ENCODE data around the gene LRMDA. TPM values are rescaled to one million over a fixed set of nuclear protein-coding genes. Genes with fewer than 3 reads are reported as not detected.

Gene LRMDA
- total RNA-seq, 2 donors from 2014 or later = 9.6 to 12.6 TPM

DNA sequence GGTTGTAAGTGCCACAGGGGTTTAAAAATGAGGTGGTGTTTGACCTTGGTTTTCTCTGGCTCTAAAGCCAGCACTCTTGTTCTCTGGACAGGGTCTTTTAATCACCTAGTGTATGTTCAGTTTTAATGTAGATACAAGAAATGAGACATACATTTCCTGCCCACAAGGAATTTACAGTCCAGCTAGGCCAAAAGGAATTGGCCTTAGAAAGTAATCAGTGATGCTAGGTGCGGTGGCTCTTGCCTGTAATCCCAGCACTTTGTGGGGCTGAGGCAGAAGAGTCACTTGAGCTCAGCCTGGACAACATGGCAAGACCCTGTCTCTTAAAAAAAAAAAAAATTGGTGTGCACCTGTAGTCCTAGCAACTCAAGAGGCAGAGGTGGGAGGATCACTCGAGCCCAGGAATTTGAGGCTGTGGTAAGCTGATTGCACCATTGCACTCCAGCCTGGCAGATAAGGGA, 100.2 kb downstream of the LRMDA start:
- intact Hi-C loops (cut with DNase I) = no loop called here
- WGBS = 92% methylated on average over 2 of the region's 2 CpGs

DNA sequence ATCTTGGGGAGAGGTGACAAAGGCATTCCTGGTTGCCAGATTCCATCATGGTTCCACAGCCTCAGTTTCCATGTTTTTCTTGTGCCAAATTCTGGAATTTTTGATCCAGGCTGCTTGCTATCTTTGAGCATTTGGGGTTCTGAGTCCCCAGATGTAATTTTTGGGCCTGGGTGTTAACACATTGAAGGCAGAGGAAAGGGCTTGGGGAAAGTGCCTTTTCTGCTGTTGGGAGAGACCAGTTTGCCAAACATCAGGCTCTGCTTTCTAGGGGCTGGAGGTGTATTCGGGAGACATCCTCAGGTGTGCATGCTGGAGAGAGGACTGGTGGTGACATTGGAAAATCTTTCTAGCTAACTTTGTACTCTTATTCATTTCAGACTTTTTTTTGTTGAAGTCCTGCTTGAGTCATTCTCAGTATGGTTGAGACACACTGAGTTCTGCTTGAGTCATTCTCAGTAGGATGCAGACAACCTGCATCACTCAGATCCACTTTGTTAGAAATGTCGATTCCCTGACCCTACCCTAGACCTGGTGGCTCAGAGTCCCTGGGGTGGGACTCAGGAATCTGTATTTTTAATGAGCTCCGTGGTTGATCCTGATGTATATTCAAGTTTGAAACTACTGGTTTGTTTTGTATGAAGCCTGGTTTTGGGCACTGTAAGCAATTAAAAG, 101.0 kb downstream of the LRMDA start:
- Histone ChIP-seq H3K27ac (no peak overlapping the region), H3K4me1 (replicated peaks) (no peaks in the 10 kb centered on the region), H3K9me3 (no peaks in the 10 kb centered on the region), H3K27me3 (replicated peaks; ENCODE audit: insufficient read depth) (no peaks in the 10 kb centered on the region), H3K4me3 (no peak overlapping the region), H3K36me3 (no peaks in the 10 kb centered on the region)
- DNase-seq (ENCODE audit: low spot score) = no peak
- intact Hi-C loops (cut with DNase I) = no loop called here
- TF ChIP-seq POLR2AphosphoS5 (IDR thresholded peaks at IDR 0.05) (no peak), POLR2A (IDR thresholded peaks at IDR 0.05) (no peak)
- TF ChIP-seq, protein P1, sequence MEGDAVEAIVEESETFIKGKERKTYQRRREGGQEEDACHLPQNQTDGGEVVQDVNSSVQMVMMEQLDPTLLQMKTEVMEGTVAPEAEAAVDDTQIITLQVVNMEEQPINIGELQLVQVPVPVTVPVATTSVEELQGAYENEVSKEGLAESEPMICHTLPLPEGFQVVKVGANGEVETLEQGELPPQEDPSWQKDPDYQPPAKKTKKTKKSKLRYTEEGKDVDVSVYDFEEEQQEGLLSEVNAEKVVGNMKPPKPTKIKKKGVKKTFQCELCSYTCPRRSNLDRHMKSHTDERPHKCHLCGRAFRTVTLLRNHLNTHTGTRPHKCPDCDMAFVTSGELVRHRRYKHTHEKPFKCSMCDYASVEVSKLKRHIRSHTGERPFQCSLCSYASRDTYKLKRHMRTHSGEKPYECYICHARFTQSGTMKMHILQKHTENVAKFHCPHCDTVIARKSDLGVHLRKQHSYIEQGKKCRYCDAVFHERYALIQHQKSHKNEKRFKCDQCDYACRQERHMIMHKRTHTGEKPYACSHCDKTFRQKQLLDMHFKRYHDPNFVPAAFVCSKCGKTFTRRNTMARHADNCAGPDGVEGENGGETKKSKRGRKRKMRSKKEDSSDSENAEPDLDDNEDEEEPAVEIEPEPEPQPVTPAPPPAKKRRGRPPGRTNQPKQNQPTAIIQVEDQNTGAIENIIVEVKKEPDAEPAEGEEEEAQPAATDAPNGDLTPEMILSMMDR (IDR thresholded peaks at IDR 0.05) = no peak
- 76% methylated on average over 3 of the region's 3 CpGs for WGBS

More for the DNA sequence above, 100.2 kb downstream of the LRMDA start:
- TF ChIP-seq POLR2AphosphoS5 (IDR thresholded peaks at IDR 0.05) (no peak), POLR2A (IDR thresholded peaks at IDR 0.05) (no peak)
- TF ChIP-seq, protein P1 (IDR thresholded peaks at IDR 0.05) = no peak
- Histone ChIP-seq H3K27ac (no peak overlapping the region), H3K4me1 (replicated peaks) (no peaks in the 10 kb centered on the region), H3K9me3 (no peaks in the 10 kb centered on the region), H3K36me3 (no peaks in the 10 kb centered on the region), H3K27me3 (replicated peaks; ENCODE audit: insufficient read depth) (no peaks in the 10 kb centered on the region), H3K4me3 (no peak overlapping the region)
- DNase-seq (ENCODE audit: low spot score) = no peak

DNA sequence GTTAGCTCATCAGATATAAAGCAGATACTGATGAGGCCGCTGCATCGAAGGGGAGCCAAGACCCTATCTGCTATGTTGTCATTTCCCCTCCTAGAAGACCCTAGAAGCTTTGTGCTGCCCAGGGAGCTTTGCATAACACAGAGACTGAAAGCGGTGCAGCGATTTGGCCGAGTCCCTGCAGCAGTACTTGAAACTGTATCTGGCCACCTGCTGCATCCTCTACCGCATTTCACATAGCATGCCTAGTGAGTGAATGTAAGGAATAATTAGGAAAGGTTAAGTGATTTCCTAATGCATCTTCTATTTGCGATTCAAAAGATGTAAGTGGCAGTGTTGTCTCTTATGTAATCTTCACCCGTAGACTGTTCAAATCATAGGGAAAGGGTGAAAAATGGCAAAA, 106.7 kb downstream of the LRMDA start:
- Histone ChIP-seq H3K9me3 (no peaks in the 10 kb centered on the region), H3K4me1 (replicated peaks) (no peaks in the 10 kb centered on the region), H3K27ac (no peak overlapping the region), H3K27me3 (replicated peaks; ENCODE audit: insufficient read depth) (no peaks in the 10 kb centered on the region), H3K4me3 (no peak overlapping the region), H3K36me3 (no peaks in the 10 kb centered on the region)
- WGBS = 89% methylated on average over 8 of the region's 8 CpGs
- intact Hi-C loops (cut with DNase I) = no loop called here
- TF ChIP-seq, protein P1 (IDR thresholded peaks at IDR 0.05) = no peak
- TF ChIP-seq POLR2AphosphoS5 (IDR thresholded peaks at IDR 0.05) (no peak), POLR2A (IDR thresholded peaks at IDR 0.05) (no peak)
- DNase-seq (ENCODE audit: low spot score) = no peak

DNA sequence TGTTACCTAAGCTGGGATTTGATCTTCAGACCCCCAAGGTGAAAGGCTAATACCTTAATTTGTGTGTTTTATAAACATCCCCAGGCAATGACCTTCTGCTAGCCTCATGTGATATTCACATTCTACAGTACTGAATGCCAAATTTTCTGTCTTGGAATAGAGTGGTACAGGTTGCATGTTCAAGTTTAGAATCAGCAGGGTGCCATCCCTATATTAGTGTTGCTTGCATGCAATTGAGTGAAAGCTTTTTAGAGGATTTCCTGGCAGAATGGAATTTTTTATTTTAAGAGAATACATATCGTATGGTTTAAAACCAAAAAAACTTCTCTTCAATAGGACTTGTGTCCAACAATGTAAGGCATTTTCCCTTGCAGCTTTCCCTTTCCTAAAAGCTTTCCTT, 107.3 kb downstream of the LRMDA start:
- TF ChIP-seq, protein P1 (IDR thresholded peaks at IDR 0.05) = no peak
- TF ChIP-seq POLR2AphosphoS5 (IDR thresholded peaks at IDR 0.05) (no peak), POLR2A (IDR thresholded peaks at IDR 0.05) (no peak)
- Histone ChIP-seq H3K27ac (no peak overlapping the region), H3K36me3 (no peaks in the 10 kb centered on the region), H3K9me3 (no peaks in the 10 kb centered on the region), H3K27me3 (replicated peaks; ENCODE audit: insufficient read depth) (no peaks in the 10 kb centered on the region), H3K4me3 (no peak overlapping the region), H3K4me1 (replicated peaks) (no peaks in the 10 kb centered on the region)
- DNase-seq (ENCODE audit: low spot score) = no peak
- 85% methylated on average over 1 of the region's 1 CpG for WGBS
- intact Hi-C loops (cut with DNase I) = no loop called here

DNA sequence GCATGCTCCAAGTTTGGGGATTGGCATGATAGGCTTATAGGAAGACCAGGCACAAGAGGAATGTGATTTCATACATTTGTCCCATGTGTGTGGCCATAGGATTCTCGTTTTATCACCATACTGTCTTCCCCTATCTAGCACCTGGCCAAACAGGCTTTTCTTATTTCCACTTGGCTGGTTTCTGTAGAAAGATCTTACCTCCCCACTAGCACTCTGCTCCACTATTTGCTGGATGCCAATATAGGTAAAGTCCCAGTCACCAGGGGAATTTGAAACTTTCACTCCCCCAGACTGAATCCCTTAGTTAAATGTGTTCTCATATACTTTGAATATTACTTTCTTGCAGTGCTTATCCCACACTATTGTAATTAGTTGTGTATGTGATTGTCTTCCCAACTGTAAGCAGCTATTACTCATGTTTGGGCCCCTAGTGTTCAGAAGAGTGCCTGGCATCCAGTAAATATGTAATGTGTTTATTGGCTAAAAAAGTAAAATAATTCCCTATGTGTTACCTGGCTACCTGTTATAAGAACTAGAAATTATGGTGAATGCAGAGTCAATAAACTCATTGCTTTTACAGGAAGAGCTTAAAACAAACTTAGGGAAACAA, 109.0 kb downstream of the LRMDA start:
- intact Hi-C loops (cut with DNase I) = no loop called here
- Histone ChIP-seq H3K27ac (no peak overlapping the region), H3K4me3 (no peak overlapping the region), H3K27me3 (replicated peaks; ENCODE audit: insufficient read depth) (no peaks in the 10 kb centered on the region), H3K36me3 (no peaks in the 10 kb centered on the region), H3K9me3 (no peaks in the 10 kb centered on the region), H3K4me1 (replicated peaks) (no peaks in the 10 kb centered on the region)
- WGBS = 63% methylated on average over 1 of the region's 1 CpG
- DNase-seq (ENCODE audit: low spot score) = no peak
- no peak for TF ChIP-seq POLR2AphosphoS5 (IDR thresholded peaks at IDR 0.05)
- TF ChIP-seq, protein P1 (IDR thresholded peaks at IDR 0.05) = no peak
- TF ChIP-seq POLR2A (IDR thresholded peaks at IDR 0.05) = no peak
